Activated gamma-delta T cell treated with anti-CD3 and anti-CD28 coated beads, Interleukin-2, amount 50 U/mL, for 16 hours (primary cell): Measurements from ENCODE around the gene ATP2C2.
"Not testable (repeated sequence)": the region's sequence is repeated elsewhere in the genome, so short reads cannot be mapped to it uniquely, and the experiment has no call there.

Experiments used
- DNase-seq: peaks from one replicate; pipeline ENCODE4 v3.0.0-alpha.2; 2020; ENCODE audit warnings: low read depth

The ATP2C2 gene

GRCh38 chr16:84367297-84367680, 1.0 kb upstream of the ATP2C2 start:
- no peak for DNase-seq

GRCh38 chr16:84367750-84368307, 509 bp upstream of the ATP2C2 start:
- no peak for DNase-seq

GRCh38 chr16:84369105-84369504, 767 bp downstream of the ATP2C2 start:
- no peak for DNase-seq

DNA sequence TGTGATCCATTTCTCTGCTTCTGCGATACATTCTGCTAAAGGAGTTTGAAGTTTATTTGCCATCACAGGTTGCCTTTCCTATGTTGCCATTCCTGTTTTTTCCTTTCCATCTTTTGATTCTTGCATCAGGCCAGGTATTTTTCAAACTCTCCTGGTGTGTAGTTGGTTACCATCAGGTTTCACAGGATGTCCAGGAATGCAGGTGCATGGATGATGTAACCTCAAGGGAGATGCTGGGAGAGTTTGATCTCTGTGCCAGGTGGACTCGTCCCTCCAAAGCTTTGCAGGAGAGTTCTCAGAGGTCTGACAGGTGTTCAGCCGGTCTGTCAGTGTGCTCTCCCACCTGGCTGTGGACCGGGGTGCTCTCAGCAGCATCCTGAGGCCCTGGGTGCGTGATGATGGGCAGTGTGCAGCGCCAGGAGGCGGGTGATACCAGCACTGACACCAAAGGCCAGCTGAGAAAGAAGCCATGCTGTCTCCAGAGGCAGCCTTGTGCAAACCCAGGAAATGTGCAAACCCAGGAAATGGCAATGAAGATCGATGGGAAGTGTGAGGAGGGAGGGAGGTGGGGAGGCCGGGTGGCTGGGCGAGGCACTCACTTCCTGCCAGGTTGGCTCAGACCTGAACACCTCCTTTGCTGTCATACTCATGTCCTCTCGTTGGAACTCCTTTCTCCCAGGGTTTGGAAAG, 1.7 kb downstream of the ATP2C2 start:
- no peak for DNase-seq

- no peak for DNase-seq
These were observed 2.6 kb downstream of the ATP2C2 start for GRCh38 chr16:84370723-84371552.

DNA sequence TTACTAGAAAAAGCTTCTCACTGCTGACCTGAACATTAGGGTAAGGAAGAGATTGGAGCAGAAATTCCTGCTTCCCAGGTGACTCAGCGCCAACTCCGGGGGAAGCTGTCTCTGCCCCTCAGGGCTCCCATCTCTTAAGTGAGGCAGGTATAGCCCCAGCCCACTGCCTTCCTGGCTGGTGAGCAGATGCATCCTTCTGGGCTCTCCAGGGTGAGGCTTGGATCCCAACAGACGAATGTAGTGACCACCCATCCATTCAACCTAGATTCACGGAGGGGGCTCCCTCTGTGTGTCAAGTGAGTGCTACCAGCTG, 3.2 kb downstream of the ATP2C2 start:
- no peak for DNase-seq

DNA sequence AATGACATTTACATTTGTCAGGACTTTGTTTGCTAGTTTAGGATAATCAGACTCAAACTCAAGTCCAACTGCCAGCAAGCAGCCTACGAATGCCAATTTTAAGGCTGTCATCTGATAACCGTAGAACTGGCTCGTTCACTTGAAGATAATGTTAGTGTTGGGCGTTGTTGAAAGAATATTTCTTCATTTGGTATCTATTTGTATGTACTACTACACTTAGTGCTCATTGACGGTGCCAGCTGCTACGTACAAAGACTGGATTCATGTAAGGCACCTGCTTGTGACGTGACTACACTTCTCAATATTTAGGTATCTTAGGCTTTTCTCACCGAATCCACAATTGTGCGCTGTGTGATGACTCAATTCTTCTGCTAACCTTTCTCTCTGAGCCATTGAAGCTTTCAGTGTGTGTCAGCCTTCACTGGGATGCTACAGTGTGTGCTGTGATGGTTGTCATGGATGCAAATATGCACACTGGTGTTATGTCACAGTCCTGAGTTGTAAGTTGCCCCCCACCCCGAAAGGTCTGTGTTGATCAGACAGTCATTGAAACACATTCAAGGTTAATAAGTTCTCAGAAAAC, 5.7 kb downstream of the ATP2C2 start:
- no peak for DNase-seq

GRCh38 chr16:84378099-84378498, 9.8 kb downstream of the ATP2C2 start:
- no peak for DNase-seq

DNA sequence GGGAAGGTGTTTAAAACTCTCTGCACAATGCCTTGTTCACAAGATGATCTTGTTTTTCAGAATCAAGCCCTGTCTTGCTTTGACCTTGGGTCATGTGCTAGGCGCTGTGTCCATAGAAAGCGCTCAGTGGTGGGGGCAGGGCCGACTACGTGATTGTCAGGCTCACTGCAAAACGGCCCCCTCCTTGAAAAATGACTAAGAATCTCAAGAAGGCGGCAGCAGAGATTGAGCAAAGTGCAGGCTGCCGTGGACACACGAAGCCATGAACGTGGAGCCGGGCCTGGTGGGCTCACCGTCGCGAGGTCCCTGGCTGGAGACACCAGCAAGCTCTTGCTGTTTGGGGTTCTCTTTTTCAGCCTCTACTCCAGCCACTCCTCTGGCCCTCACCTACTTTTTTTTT, 10.2 kb downstream of the ATP2C2 start:
- DNase-seq, result no peak

GRCh38 chr16:84379008-84379708, 10.8 kb downstream of the ATP2C2 start:
- no peak for DNase-seq

DNA sequence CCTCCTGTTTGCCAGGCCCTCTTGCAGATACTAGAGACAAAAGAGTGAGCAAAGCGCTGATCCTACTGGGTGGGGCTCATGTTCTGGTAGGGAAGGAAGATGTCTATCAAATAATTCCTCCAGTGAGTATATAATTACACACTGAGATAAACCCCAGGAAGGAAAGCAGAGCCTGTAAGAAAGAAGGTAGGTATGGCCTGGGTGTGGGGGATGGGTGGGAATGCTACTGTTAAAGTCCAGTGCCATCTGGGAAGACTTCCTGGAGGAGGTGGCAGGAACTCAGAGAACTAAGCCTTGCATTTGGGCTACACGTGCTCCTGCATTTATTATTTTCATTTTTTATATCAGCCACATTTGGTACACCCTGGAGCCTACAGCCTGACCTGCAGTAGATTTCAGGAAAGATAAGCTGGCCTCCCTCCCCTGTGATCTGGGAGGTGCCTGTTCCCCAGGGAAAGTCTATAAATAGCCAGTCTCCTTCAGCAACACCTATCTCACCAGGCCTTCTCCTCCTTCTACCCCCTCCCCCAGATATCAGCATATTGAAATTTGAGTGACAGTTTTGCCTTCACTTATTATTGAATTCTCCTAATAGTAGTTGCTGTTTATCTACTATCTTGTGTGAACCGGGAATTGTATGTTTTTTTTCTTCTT, 11.5 kb downstream of the ATP2C2 start:
- no peak for DNase-seq

- DNase-seq, result no peak
These were observed 12.1 kb downstream of the ATP2C2 start for GRCh38 chr16:84380405-84380804.

- no peak for DNase-seq
These were observed 14.1 kb downstream of the ATP2C2 start for GRCh38 chr16:84382396-84382795.

GRCh38 chr16:84383106-84383505, 14.8 kb downstream of the ATP2C2 start:
- DNase-seq, result no peak

DNA sequence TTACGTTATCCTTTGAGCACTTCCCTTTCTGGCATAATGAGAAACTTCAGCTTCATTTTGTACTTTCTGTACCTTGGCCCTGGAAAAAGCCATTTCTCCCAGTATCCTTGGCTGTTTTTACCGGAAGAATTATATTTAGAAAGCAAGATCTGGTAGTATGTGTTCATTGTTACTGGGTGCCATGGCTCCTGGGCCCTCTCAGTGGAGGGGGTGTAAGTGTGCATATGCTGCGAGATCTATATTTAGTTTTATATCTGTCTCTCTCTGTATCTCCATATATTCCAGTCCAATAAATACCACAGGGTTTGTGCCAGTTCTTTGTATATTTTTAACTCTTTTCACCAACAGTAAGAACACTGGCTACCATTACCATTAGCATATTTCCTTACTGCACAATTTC, 17.7 kb downstream of the ATP2C2 start:
- DNase-seq, result no peak

- no peak for DNase-seq
These were observed 18.7 kb downstream of the ATP2C2 start for GRCh38 chr16:84387021-84387420.

DNA sequence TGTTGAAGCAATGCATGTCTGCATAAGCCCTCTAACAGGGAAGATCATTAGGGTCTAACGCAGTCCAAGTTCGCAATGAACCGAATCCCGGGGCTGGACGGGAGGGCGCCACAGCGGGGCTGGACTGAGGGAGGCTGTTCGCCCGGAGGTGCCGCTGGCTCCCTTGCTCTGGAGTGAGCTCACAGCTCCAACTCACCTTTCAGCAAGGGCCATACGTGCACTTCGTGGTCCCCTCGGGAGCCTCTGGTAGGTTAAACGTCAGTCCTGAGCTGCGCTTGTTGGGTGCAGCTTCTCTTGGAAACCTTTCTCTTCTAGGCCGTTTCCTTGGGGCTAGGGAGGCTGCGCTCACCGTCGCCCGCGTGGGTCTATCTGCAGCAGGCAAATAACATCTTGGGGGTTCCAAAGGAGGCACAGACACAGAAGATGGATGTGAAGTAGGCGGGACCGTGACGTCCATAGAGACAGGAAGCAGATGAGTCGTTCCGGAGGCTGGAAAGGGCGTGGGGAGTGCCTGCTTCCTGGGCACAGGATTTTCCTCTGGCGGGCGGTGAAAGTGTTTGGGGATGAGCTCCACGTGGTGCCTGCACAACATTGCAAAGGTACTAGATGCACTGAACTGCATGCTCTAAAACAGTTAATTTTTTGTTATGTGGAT, 21.9 kb downstream of the ATP2C2 start:
- no peak for DNase-seq

DNA sequence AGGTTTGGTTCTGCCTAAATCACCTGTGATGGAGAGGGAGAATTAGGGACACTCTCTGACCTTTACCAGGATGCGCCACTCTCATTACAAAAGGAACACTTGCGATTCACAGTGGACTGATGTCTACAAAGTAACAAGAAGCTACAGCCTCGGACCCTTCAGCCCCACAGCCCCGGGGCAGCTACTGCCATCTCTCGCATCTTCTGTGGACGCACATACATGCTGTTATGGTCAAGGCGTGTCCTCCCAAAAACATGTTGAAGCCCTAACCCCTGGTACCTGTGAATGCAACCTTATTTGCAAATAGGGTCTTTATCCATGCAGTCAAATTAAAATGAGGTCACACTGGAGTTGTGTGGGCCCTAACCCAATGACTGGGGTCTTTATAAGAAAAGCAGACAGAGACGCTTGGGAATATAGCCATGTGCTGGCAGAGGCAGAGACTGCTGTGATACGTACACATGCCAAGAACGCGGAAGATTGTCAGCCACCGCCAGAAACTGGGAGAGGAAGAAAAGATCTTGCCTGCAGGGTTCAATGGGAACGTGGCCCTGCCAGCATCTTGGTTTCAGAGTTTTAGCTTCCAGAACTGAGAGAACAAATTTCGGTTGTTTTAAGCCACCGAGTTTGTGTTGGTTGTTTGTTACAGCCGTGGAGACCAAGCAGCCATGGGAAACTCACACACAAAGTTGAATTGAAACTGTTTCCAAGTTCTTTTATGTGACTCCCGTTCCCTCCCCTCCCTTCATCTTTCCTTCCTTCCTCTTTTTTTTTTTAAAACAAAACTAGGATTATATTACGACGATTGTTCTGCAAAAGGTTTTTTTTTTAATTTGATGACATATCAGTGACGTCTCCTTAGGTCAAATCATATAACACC, 23.1 kb downstream of the ATP2C2 start:
- no peak for DNase-seq

DNA sequence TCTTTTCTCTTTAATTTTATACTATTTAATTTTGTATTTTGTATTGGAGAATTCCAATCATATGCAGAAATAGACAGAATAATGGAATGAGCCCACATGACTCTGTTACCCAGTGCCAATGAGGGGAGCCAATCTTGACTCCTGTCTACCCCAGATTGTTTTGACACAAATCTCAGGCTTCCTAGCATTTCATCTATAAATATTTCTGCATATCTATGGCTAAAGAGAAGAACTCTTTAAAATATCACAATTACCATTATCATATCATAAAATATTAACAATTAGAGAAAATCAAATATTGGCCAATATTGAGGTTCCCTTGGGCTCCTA, 23.7 kb downstream of the ATP2C2 start:
- DNase-seq, result no peak

DNA sequence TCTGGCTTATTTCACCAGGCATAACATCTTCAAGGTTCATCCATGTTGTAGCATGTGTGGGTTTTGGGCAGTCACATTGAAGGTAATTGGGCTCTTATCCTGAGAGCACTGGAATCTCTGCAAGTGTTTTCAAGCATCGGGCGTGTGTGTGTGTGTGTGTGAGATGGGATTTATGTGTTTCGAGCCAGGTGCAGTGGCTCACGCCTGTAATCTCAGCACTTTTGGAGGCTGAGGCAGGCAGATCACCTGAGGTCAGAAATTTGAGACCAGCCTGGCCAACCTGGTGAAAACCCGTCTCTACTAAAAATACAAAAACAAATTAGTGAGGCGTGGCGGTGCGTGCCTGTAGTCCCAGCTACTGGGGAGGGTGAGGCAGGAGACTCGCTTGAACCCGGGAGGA, 27.7 kb downstream of the ATP2C2 start:
- not testable (repeated sequence) for DNase-seq
